ENCODE measurements around the gene COX10. TPM values are rescaled to one million over a fixed set of nuclear protein-coding genes. Genes with fewer than 3 reads are reported as not detected.

Gene COX10
- total RNA-seq, 2 experiments from 2014 or later, result 21.1 to 24.9 TPM

GRCh38 chr17:14094676-14095601, 25.6 kb downstream of the COX10 start:
- H3K4me3 ChIP-seq (ENCODE audit: low read depth, low read length, poor library complexity, severe bottlenecking), result no peak overlapping the region
- H3K36me3 ChIP-seq (ENCODE audit: insufficient read depth, low read length), result no peaks in the 10 kb centered on the region; the same call in 1 of the 2 replicates
- intact Hi-C loops (cut with micrococcal nuclease; ENCODE audit: unreplicated experiment), result no loop called here
- no peak for DNase-seq (ENCODE audit: low spot score)
- H3K9me2 ChIP-seq (ENCODE audit: insufficient read depth, low read length), result no peaks in the 10 kb centered on the region
- H3K27ac ChIP-seq (ENCODE audit: low read depth, low read length, poor library complexity, severe bottlenecking), result no peak overlapping the region
- H4K20me1 ChIP-seq (ENCODE audit: insufficient read depth, low read length), result peaks cover 16% of the 10 kb centered on the region
- BruUV-seq (replicated peaks), result no TSS peak
- peaks cover 30% of the 10 kb centered on the region for H3K79me2 ChIP-seq (ENCODE audit: insufficient read depth, low read depth, low read length)
- ChIA-PET POLR2A (no interaction called here), CTCF (ENCODE audit: unreplicated experiment) (no interaction called here)
- no peaks in the 10 kb centered on the region for H3K9me3 ChIP-seq (ENCODE audit: low read length)
- H2AFZ ChIP-seq (ENCODE audit: low read length), result no peak overlapping the region
- H3K4me1 ChIP-seq (ENCODE audit: insufficient read depth, low read length, poor library complexity, severe bottlenecking), result no peaks in the 10 kb centered on the region
- no peak overlapping the region for H3K4me2 ChIP-seq (ENCODE audit: low read length)
- no peak for TF ChIP-seq EZH2phosphoT487 (IDR thresholded peaks at IDR 0.05; ENCODE audit: borderline replicate concordance, low read depth, low read length)
- no peak for TF ChIP-seq CTCF (conservative IDR thresholded peaks at IDR 0.05; ENCODE audit: low read length)

- Histone ChIP-seq H3K4me3 (ENCODE audit: low read depth, low read length, poor library complexity, severe bottlenecking) (no peak overlapping the region), H4K20me1 (ENCODE audit: insufficient read depth, low read length) (peaks cover 16% of the 10 kb centered on the region), H3K4me1 (ENCODE audit: insufficient read depth, low read length, poor library complexity, severe bottlenecking) (no peaks in the 10 kb centered on the region), H3K4me2 (ENCODE audit: low read length) (no peak overlapping the region), H3K9me2 (ENCODE audit: insufficient read depth, low read length) (no peaks in the 10 kb centered on the region), H3K27ac (ENCODE audit: low read depth, low read length, poor library complexity, severe bottlenecking) (no peak overlapping the region), H3K9me3 (ENCODE audit: low read length) (no peaks in the 10 kb centered on the region), H3K79me2 (ENCODE audit: insufficient read depth, low read depth, low read length) (peaks cover 30% of the 10 kb centered on the region), H3K36me3 (ENCODE audit: insufficient read depth, low read length) (no peaks in the 10 kb centered on the region; the same call in 1 of the 2 replicates), H2AFZ (ENCODE audit: low read length) (no peak overlapping the region)
- DNase-seq (ENCODE audit: low spot score), result no peak
- intact Hi-C loops (cut with micrococcal nuclease; ENCODE audit: unreplicated experiment), result no loop called here
- no TSS peak for BruUV-seq (replicated peaks)
- ChIA-PET CTCF (ENCODE audit: unreplicated experiment) (no interaction called here), POLR2A (no interaction called here)
- TF ChIP-seq CTCF (conservative IDR thresholded peaks at IDR 0.05; ENCODE audit: low read length) (no peak), EZH2phosphoT487 (IDR thresholded peaks at IDR 0.05; ENCODE audit: borderline replicate concordance, low read depth, low read length) (no peak)
Observed at GRCh38 chr17:14095631-14096030, 26.3 kb downstream of the COX10 start.

- Histone ChIP-seq H3K4me1 (ENCODE audit: insufficient read depth, low read length, poor library complexity, severe bottlenecking) (no peaks in the 10 kb centered on the region), H3K9me3 (ENCODE audit: low read length) (no peaks in the 10 kb centered on the region)
Observed at GRCh38 chr17:14098246-14098645, 28.9 kb downstream of the COX10 start.

More at GRCh38 chr17:14098246-14098645, 28.9 kb downstream of the COX10 start:
- no peaks in the 10 kb centered on the region for H4K20me1 ChIP-seq (ENCODE audit: insufficient read depth, low read length)
- no peak for DNase-seq (ENCODE audit: low spot score)
- ChIA-PET POLR2A (no interaction called here), CTCF (ENCODE audit: unreplicated experiment) (no interaction called here)
- intact Hi-C loops (cut with micrococcal nuclease; ENCODE audit: unreplicated experiment), result no loop called here
- peaks cover 17% of the 10 kb centered on the region; the same call in 1 of the 2 replicates for H3K79me2 ChIP-seq (ENCODE audit: insufficient read depth, low read depth, low read length)
- no peak overlapping the region for H2AFZ ChIP-seq (ENCODE audit: low read length)
- no peaks in the 10 kb centered on the region for H3K9me2 ChIP-seq (ENCODE audit: insufficient read depth, low read length)
- H3K4me2 ChIP-seq (ENCODE audit: low read length), result no peak overlapping the region
- no peak for TF ChIP-seq EZH2phosphoT487 (IDR thresholded peaks at IDR 0.05; ENCODE audit: borderline replicate concordance, low read depth, low read length)
- no peak for TF ChIP-seq CTCF (conservative IDR thresholded peaks at IDR 0.05; ENCODE audit: low read length)
- no peak overlapping the region for H3K27ac ChIP-seq (ENCODE audit: low read depth, low read length, poor library complexity, severe bottlenecking)
- H3K4me3 ChIP-seq (ENCODE audit: low read depth, low read length, poor library complexity, severe bottlenecking), result no peak overlapping the region
- peaks cover 11% of the 10 kb centered on the region; the same call in 1 of the 2 replicates for H3K36me3 ChIP-seq (ENCODE audit: insufficient read depth, low read length)
- no TSS peak for BruUV-seq (replicated peaks)

Data from OCI-LY7 (cell line).